ENCODE results near the gene CXCL10. TPM values are rescaled to one million over a fixed set of nuclear protein-coding genes. Genes with fewer than 3 reads are reported as not detected.

Gene CXCL10
- total RNA-seq, 1 donor from 2014 or later = not detected

DNA sequence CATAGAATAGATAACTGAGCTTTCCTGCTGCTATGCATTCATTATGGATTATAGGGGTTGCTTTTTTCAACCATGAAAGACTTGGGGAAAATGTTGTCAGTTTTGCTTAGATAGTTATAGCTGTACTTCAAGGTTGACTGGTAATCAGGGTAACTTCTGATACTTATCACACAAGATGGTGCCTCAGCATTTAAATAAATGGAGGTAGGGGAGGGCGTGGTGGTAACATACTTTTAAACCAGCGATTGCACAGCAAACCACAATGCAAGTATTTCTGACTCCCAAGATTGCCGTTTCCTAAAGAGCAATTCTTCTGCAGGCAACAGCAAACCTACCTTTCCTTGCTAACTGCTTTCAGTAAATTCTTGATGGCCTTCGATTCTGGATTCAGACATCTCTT lies 1.3 kb downstream of the CXCL10 start:
- no peaks in the 10 kb centered on the region for H3K4me1 ChIP-seq
- no peaks in the 10 kb centered on the region for H3K36me3 ChIP-seq
- TF ChIP-seq, protein P1, sequence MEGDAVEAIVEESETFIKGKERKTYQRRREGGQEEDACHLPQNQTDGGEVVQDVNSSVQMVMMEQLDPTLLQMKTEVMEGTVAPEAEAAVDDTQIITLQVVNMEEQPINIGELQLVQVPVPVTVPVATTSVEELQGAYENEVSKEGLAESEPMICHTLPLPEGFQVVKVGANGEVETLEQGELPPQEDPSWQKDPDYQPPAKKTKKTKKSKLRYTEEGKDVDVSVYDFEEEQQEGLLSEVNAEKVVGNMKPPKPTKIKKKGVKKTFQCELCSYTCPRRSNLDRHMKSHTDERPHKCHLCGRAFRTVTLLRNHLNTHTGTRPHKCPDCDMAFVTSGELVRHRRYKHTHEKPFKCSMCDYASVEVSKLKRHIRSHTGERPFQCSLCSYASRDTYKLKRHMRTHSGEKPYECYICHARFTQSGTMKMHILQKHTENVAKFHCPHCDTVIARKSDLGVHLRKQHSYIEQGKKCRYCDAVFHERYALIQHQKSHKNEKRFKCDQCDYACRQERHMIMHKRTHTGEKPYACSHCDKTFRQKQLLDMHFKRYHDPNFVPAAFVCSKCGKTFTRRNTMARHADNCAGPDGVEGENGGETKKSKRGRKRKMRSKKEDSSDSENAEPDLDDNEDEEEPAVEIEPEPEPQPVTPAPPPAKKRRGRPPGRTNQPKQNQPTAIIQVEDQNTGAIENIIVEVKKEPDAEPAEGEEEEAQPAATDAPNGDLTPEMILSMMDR (IDR thresholded peaks at IDR 0.05) = no peak
- intact Hi-C loops (cut with DNase I) = no loop called here
- H3K4me3 ChIP-seq = no peak overlapping the region
- H3K27ac ChIP-seq = no peak overlapping the region
- H3K9me3 ChIP-seq = no peaks in the 10 kb centered on the region
- no peaks in the 10 kb centered on the region for H3K27me3 ChIP-seq
- DNase-seq (ENCODE audit: low spot score in 2 of 2) = no peak

DNA sequence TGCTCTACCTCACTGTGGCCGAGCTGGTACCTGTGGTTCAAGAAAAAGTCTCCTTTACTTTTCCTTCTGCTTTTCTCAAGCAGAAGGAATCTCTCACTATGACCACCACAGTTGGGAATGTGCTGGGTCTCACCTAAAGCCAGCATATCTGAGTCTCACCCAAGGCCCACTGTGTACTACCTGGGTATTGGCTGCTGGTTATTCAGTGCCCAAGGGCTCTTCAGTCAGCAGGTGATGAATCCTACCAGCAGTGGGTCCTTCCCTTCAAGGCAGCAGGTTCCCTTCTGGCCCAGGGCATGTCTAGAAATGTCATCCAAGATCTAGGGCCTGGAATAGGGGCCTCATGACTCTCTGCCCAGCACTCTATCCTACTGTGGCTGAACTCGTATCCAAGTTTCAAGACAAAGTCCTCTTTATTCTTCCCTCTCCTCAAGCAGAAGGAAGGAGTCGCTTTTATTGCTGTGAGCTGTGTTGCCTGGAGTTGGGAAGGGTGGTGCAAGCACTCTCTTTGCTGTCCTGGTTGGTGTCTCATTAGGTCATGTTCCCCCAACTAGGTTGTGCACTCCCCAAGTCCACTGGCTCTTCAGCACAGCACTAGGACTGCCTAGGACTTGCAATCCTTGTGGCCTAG lies 6.1 kb downstream of the CXCL10 start:
- Histone ChIP-seq H3K4me3 (no peak overlapping the region), H3K27ac (no peak overlapping the region), H3K36me3 (no peaks in the 10 kb centered on the region), H3K4me1 (no peaks in the 10 kb centered on the region), H3K9me3 (no peaks in the 10 kb centered on the region), H3K27me3 (no peaks in the 10 kb centered on the region)
- intact Hi-C loops (cut with DNase I) = no loop called here
- DNase-seq (ENCODE audit: low spot score in 2 of 2) = no peak
- TF ChIP-seq, protein P1 (IDR thresholded peaks at IDR 0.05) = no peak

DNA sequence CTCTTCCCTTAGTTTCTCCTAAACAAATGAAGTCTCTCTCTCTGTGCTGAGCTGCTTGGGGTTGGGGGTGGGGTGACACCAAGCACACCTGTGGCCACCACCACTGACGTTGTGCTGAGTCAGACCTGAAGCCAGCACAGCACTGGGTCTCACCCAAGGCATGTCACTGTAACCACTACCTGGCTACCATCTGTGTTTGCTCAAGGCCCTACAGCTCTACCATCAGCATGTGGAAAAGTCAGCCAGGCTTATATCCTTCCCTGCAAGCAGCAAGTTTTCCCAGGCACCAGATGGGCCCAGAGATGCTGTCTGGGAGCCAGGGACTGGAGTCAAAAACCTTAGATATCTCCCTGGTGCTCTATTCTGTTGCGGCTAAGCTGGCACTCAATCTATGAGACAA lies 6.9 kb downstream of the CXCL10 start:
- Histone ChIP-seq H3K4me3 (no peak overlapping the region), H3K9me3 (no peaks in the 10 kb centered on the region), H3K27ac (no peak overlapping the region), H3K36me3 (no peaks in the 10 kb centered on the region), H3K27me3 (no peaks in the 10 kb centered on the region), H3K4me1 (no peaks in the 10 kb centered on the region)
- TF ChIP-seq, protein P1 (IDR thresholded peaks at IDR 0.05) = no peak
- no peak for DNase-seq (ENCODE audit: low spot score in 2 of 2)
- intact Hi-C loops (cut with DNase I) = no loop called here

DNA sequence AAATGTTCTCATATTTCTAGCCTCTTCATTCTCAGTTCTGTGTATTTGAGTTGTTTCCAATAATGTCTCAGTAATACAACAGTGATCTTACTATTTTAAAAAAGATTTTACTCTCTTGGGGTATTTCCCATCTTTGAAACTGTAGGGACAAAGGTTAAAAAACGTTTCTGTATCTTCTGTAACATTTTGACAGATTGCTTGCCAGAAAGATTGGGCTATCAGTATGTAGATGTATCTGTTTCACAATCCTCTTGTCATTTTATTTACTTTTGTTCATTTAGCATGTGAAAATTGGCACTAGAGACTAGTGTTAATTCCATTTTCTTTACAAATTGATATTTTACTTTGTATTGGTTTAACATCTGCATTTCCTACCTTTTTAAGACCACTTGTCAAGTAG lies 9.8 kb downstream of the CXCL10 start:
- Histone ChIP-seq H3K36me3 (no peaks in the 10 kb centered on the region), H3K4me1 (no peaks in the 10 kb centered on the region), H3K27ac (no peak overlapping the region), H3K27me3 (no peaks in the 10 kb centered on the region), H3K9me3 (no peaks in the 10 kb centered on the region), H3K4me3 (no peak overlapping the region)
- TF ChIP-seq, protein P1 (IDR thresholded peaks at IDR 0.05) = no peak
- intact Hi-C loops (cut with DNase I) = no loop called here
- DNase-seq (ENCODE audit: low spot score in 2 of 2) = no peak

DNA sequence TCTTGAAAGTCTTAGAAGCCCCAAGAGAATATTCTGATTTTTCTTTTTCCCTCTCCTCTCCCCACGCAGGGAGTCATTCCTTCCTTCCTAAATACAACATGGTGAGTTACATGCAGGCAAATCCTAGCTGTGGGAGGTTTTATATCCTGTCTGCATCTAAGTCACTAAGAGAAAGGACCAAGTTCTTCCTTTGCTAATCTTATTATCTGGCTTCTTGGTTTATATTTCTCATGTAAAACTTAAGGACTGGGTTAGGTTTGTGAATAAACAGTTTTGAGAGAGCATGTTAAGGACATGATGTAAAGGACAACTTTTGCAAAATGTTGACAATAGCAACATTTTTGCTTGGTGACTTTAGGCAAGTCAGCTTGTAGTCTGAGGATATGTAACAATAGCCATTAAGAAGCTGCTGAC lies 10.9 kb downstream of the CXCL10 start:
- Histone ChIP-seq H3K4me1 (no peaks in the 10 kb centered on the region), H3K4me3 (no peak overlapping the region), H3K9me3 (no peaks in the 10 kb centered on the region), H3K36me3 (no peaks in the 10 kb centered on the region), H3K27me3 (no peaks in the 10 kb centered on the region), H3K27ac (peak overlapping the region in 1 of 2 donors; percentile 21)
- TF ChIP-seq, protein P1 (IDR thresholded peaks at IDR 0.05) = no peak
- DNase-seq (ENCODE audit: low spot score in 2 of 2) = no peak
- intact Hi-C loops (cut with DNase I) = no loop called here

Measured in ascending aorta (tissue), 2 donors.